GM21786 (cell line): ENCODE results near the gene EXOC1.
"Not testable (repeated sequence)": the region's sequence is repeated elsewhere in the genome, so short reads cannot be mapped to it uniquely, and the experiment has no call there.

Experiments used
- ATAC-seq: cut with Tn5 transposase; IDR thresholded peaks from one replicate; pipeline ENCODE4 v1.9.1; 2021; ENCODE audit not compliant: unreplicated experiment

The EXOC1 gene

GRCh38 chr4:55906323-55906722 lies 52.9 kb downstream of the EXOC1 start:
- no peak for ATAC-seq

GRCh38 chr4:55906989-55907388 lies 53.5 kb downstream of the EXOC1 start:
- no peak for ATAC-seq

GRCh38 chr4:55907469-55907868 lies 54.0 kb downstream of the EXOC1 start:
- ATAC-seq = no peak

- ATAC-seq = no peak
These were observed 56.7 kb downstream of the EXOC1 start for GRCh38 chr4:55910140-55910539.

GRCh38 chr4:55912249-55912648 lies 58.8 kb downstream of the EXOC1 start:
- ATAC-seq = no peak

GRCh38 chr4:55920571-55920970 lies 67.1 kb downstream of the EXOC1 start:
- ATAC-seq = no peak

- ATAC-seq = no peak
These were observed 67.6 kb downstream of the EXOC1 start for GRCh38 chr4:55921093-55921492.

GRCh38 chr4:55925241-55925640 lies 71.8 kb downstream of the EXOC1 start:
- no peak for ATAC-seq

- no peak for ATAC-seq
These were observed 73.2 kb downstream of the EXOC1 start for GRCh38 chr4:55926610-55927009.

GRCh38 chr4:55927803-55928437 lies 74.5 kb downstream of the EXOC1 start:
- ATAC-seq = no peak

GRCh38 chr4:55928846-55929245 lies 75.4 kb downstream of the EXOC1 start:
- ATAC-seq = no peak

GRCh38 chr4:55931043-55931442 lies 77.6 kb downstream of the EXOC1 start:
- no peak for ATAC-seq

GRCh38 chr4:55931833-55932232 lies 78.4 kb downstream of the EXOC1 start:
- ATAC-seq = no peak

- ATAC-seq = no peak
These were observed 79.1 kb downstream of the EXOC1 start for GRCh38 chr4:55932511-55932910.

GRCh38 chr4:55933611-55934010 lies 80.2 kb downstream of the EXOC1 start:
- ATAC-seq = no peak

- ATAC-seq = not testable (repeated sequence)
These were observed 82.5 kb downstream of the EXOC1 start for GRCh38 chr4:55935907-55936306.

- no peak for ATAC-seq
These were observed 85.0 kb downstream of the EXOC1 start for GRCh38 chr4:55938481-55938880.

GRCh38 chr4:55939421-55939820 lies 86.0 kb downstream of the EXOC1 start:
- ATAC-seq = no peak

GRCh38 chr4:55941881-55942396 lies 88.5 kb downstream of the EXOC1 start:
- ATAC-seq = no peak

GRCh38 chr4:55947254-55947882 lies 93.9 kb downstream of the EXOC1 start:
- peak; percentile 21 for ATAC-seq

- peak; percentile 9 for ATAC-seq
These were observed 94.7 kb downstream of the EXOC1 start for GRCh38 chr4:55947912-55948725.
